SK-N-SH (cell line): Measurements from ENCODE around the gene RBL1. TPM values are rescaled to one million over a fixed set of nuclear protein-coding genes. Genes with fewer than 3 reads are reported as not detected.

ENCODE experiments used
- CTCF ChIA-PET: fragments of 300-600, 350-600 bp; formaldehyde crosslinking; extraction: SDS; loops from one replicate; lab custom pipeline; 2021; lab: Yijun Ruan, JAX
- POLR2A ChIA-PET: fragments of 350-600 bp; sonication (Branson Sonifier 250); formaldehyde crosslinking; extraction: SDS; loops from one replicate; lab custom pipeline; 2020; ENCODE audit warnings: antibody characterized with exemption, inconsistent platforms; lab: Yijun Ruan, JAX
- DNase-seq: peaks from one replicate; pipeline ENCODE4 v3.0.0; 2012
- H2AFZ ChIP-seq: fragments of 200-600 bp; sonication (generic); 2 replicates; pipeline ENCODE4 v1.8.1; 2016; ENCODE audit warnings: antibody characterized with exemption, mild to moderate bottlenecking, low read depth
- H3F3A ChIP-seq: fragments of 200-600 bp; sonication (generic); replicated peaks from 2 replicates; pipeline ENCODE3; 2016; ENCODE audit warnings: antibody characterized with exemption, mild to moderate bottlenecking; ENCODE audit not compliant: insufficient read depth
- H3K27ac ChIP-seq, 2 experiments: fragments of 200-500 bp in 1 of 2; fragments of 200-600 bp in 1 of 2; sonication (Bioruptor generic) in 1 of 2; sonication (generic), shearing (Covaris generic) in 1 of 2; 2 replicates each; pipeline versions ENCODE4 v1.5.1 to v1.6.1; 2014 to 2016; ENCODE audit warnings: low read depth in 2 of 2, inconsistent platforms in 1 of 2, low read length in 1 of 2, mild to moderate bottlenecking in 1 of 2, mixed read lengths in 1 of 2
- H3K27me3 ChIP-seq: fragments of 200-600 bp; sonication (generic), shearing (Covaris generic); 2 replicates; pipeline ENCODE4 v1.6.1; 2016; ENCODE audit warnings: mixed run types; ENCODE audit not compliant: insufficient read depth
- H3K36me3 ChIP-seq, 2 experiments: fragments of 200-500 bp in 1 of 2; fragments of 200-600 bp in 1 of 2; sonication (Bioruptor generic) in 1 of 2; sonication (generic) in 1 of 2; replicated peaks in 1 of 2; 2 replicates each; pipeline versions ENCODE3 to v1.5.1; 2014 to 2016; ENCODE audit warnings: low read length in 1 of 2, mild to moderate bottlenecking in 1 of 2; ENCODE audit not compliant: insufficient read depth in 2 of 2, control insufficient read depth in 1 of 2
- H3K4me1 ChIP-seq, 2 experiments: fragments of 200-500 bp in 1 of 2; fragments of 200-600 bp in 1 of 2; sonication (Bioruptor generic) in 1 of 2; sonication (generic), shearing (Covaris generic) in 1 of 2; 2 replicates each; pipeline versions ENCODE4 v1.5.1 to v1.6.1; 2014 to 2016; ENCODE audit warnings: low read depth in 1 of 2, low read length in 1 of 2, mixed run types in 1 of 2; ENCODE audit not compliant: insufficient read depth in 2 of 2, control insufficient read depth in 1 of 2
- H3K4me2 ChIP-seq: fragments of 200-600 bp; sonication (generic), shearing (Covaris generic); 2 replicates; pipeline ENCODE4 v1.6.1; 2017; ENCODE audit warnings: mixed run types
- H3K4me3 ChIP-seq, 2 experiments: fragments of 200-500 bp in 1 of 2; fragments of 200-600 bp in 1 of 2; sonication (Bioruptor generic) in 1 of 2; sonication (generic), shearing (Covaris generic) in 1 of 2; 2 replicates each; pipeline versions ENCODE4 v1.5.1 to v1.8.1; 2014 to 2016; ENCODE audit warnings: low read depth in 2 of 2, inconsistent platforms in 1 of 2, low read length in 1 of 2, mild to moderate bottlenecking in 1 of 2, mixed read lengths in 1 of 2, moderate library complexity in 1 of 2
- H3K79me2 ChIP-seq: fragments of 200-600 bp; sonication (generic); 2 replicates; pipeline ENCODE4 v1.8.1; 2017; ENCODE audit warnings: mild to moderate bottlenecking; ENCODE audit not compliant: insufficient read depth
- H3K9ac ChIP-seq: fragments of 200-600 bp; sonication (generic); 2 replicates; pipeline ENCODE4 v1.6.1; 2017; ENCODE audit warnings: mixed run types
- H3K9me2 ChIP-seq: fragments of 200-600 bp; sonication (generic); 2 replicates; pipeline ENCODE4 v1.6.1; 2017; ENCODE audit warnings: mixed run types
- H3K9me3 ChIP-seq: fragments of 200-600 bp; sonication (generic); 2 replicates; pipeline ENCODE4 v1.6.1; 2017; ENCODE audit warnings: mixed run types, mild to moderate bottlenecking, moderate library complexity
- H4K20me1 ChIP-seq: fragments of 200-600 bp; sonication (generic); 2 replicates; pipeline ENCODE4 v1.6.1; 2017; ENCODE audit warnings: mild to moderate bottlenecking, mixed run types; ENCODE audit not compliant: insufficient read depth
- CHD2 ChIP-seq: fragments of 150-350 bp; IDR thresholded peaks from 2 replicates; pipeline ENCODE4 v1.6.1; 2018; ENCODE audit warnings: low read length; ENCODE audit not compliant: partially characterized antibody
- ELF1 ChIP-seq: IDR thresholded peaks from 2 replicates; pipeline ENCODE4 v1.4.0; 2012
- EP300 ChIP-seq, 2 experiments: IDR thresholded peaks; 2 replicates each; pipeline versions ENCODE4 v1.4.0 to v1.6.1; 2012; ENCODE audit warnings: borderline replicate concordance in 1 of 2, low read depth in 1 of 2, low read length in 1 of 2
- EZH2phosphoT487 ChIP-seq: fragments of 200-600 bp; sonication (generic); IDR thresholded peaks from 2 replicates; pipeline ENCODE4 v1.6.1; 2017; ENCODE audit warnings: low read depth, mixed run types, mild to moderate bottlenecking, antibody characterized with exemption, moderate library complexity, borderline replicate concordance
- FOSL2 ChIP-seq: IDR thresholded peaks from 2 replicates; pipeline ENCODE4 v1.4.0; 2012; ENCODE audit warnings: low read depth, mild to moderate bottlenecking, moderate library complexity, borderline replicate concordance
- FOXJ3 ChIP-seq: sonication (generic); formaldehyde crosslinking; IDR thresholded peaks from 2 replicates; pipeline ENCODE4 v1.5.1; 2020; ENCODE audit warnings: mild to moderate bottlenecking, missing genetic modification reagents
- FOXM1 ChIP-seq: IDR thresholded peaks from 2 replicates; pipeline ENCODE4 v1.4.0; 2012; ENCODE audit warnings: low read depth, mild to moderate bottlenecking
- GABPA ChIP-seq: IDR thresholded peaks from 2 replicates; pipeline ENCODE4 v1.4.0; 2012; ENCODE audit warnings: low read depth, mild to moderate bottlenecking
- GATA2 ChIP-seq: sonication (generic); formaldehyde crosslinking; IDR thresholded peaks from 2 replicates; pipeline ENCODE4 v1.5.0; 2020; ENCODE audit warnings: mild to moderate bottlenecking, missing genetic modification reagents
- MAX ChIP-seq: IDR thresholded peaks from 2 replicates; pipeline ENCODE4 v1.4.0; 2012; ENCODE audit warnings: low read depth
- MEF2A ChIP-seq: IDR thresholded peaks from 2 replicates; pipeline ENCODE4 v1.4.0; 2012; ENCODE audit warnings: low read depth, borderline replicate concordance
- MXI1 ChIP-seq: IDR thresholded peaks from 2 replicates; pipeline ENCODE4 v1.6.1; 2012; ENCODE audit warnings: mild to moderate bottlenecking, low read depth, low read length, improper control_type of control experiment
- NFIC ChIP-seq: IDR thresholded peaks from 2 replicates; pipeline ENCODE4 v1.4.0; 2012; ENCODE audit warnings: borderline replicate concordance
- PBX3 ChIP-seq: IDR thresholded peaks from 2 replicates; pipeline ENCODE4; 2012
- POLR2AphosphoS5 ChIP-seq: IDR thresholded peaks from 2 replicates; pipeline ENCODE4 v1.6.1; 2012; ENCODE audit warnings: low read depth, low read length
- RAD21 ChIP-seq: IDR thresholded peaks from 2 replicates; pipeline ENCODE4 v1.6.1; 2012; ENCODE audit warnings: mild to moderate bottlenecking, low read length
- RFX5 ChIP-seq: IDR thresholded peaks from 2 replicates; pipeline ENCODE4 v1.6.1; 2012; ENCODE audit warnings: mild to moderate bottlenecking, improper control_type of control experiment, low read length
- RXRA ChIP-seq: IDR thresholded peaks from 2 replicates; pipeline ENCODE4 v1.4.0; 2012; ENCODE audit warnings: low read depth, mild to moderate bottlenecking, borderline replicate concordance
- SMC3 ChIP-seq: IDR thresholded peaks from 2 replicates; pipeline ENCODE4 v1.6.1; 2012; ENCODE audit warnings: low read depth, low read length, improper control_type of control experiment
- TAF1 ChIP-seq: IDR thresholded peaks from 2 replicates; pipeline ENCODE4 v1.6.1; 2012; ENCODE audit warnings: low read depth, mild to moderate bottlenecking, low read length, moderate library complexity, borderline replicate concordance
- TCF12 ChIP-seq: IDR thresholded peaks from 2 replicates; pipeline ENCODE4 v1.4.0; 2012
- USF1 ChIP-seq: IDR thresholded peaks from 2 replicates; pipeline ENCODE4 v1.4.0; 2012; ENCODE audit warnings: low read depth, borderline replicate concordance
- USF2 ChIP-seq: fragments of 150-350 bp; IDR thresholded peaks from 2 replicates; pipeline ENCODE4 v1.6.1; 2017; ENCODE audit warnings: antibody characterized with exemption, low read length, low read depth, borderline replicate concordance
- YY1 ChIP-seq: IDR thresholded peaks from 2 replicates; pipeline ENCODE4 v1.4.0; 2012; ENCODE audit warnings: low read depth, mild to moderate bottlenecking
- ZBTB33 ChIP-seq: IDR thresholded peaks from 2 replicates; pipeline ENCODE4 v1.4.0; 2012; ENCODE audit warnings: low read depth, borderline replicate concordance
- WGBS: methylation state at CpG from one replicate; pipeline ENCODE4 v1.1.6; 2017; ENCODE audit warnings: low lambda C conversion rate; 5-methylcytosine and 5-hydroxymethylcytosine counted together
- polyA plus RNA-seq, 3 experiments: library from polyadenylated mRNA; depleted of rRNA; stranded (reverse); fragments of >200 nt; gene quantifications; 2 replicates each; pipeline ENCODE4 v1.2.3, GENCODE V29; 2012

RBL1 gene
- polyA plus RNA-seq (2012; rRNA removed): 2.3 and 2.5 TPM in 2 replicates
- 2.6 TPM in 2 replicates for polyA plus RNA-seq (2012; cell fraction: cytosol; rRNA removed)
- 2.6 and 2.7 TPM in 2 replicates for polyA plus RNA-seq (2012; cell fraction: nucleus; rRNA removed)

- H3K4me3 ChIP-seq: peak within 1 kb of the TSS; percentile 61 to 68
- peak; percentile 88 for DNase-seq
- H3K9me3 ChIP-seq: no peaks in the 10 kb centered on the region
- H3K4me2 ChIP-seq: peak within 1 kb of the TSS; percentile 98
- ChIA-PET POLR2A (interaction anchor here (0.9 to 1.4 kb wide), 3 partner anchors 12 to 287 kb away, joined by 3 to 9 read pairs (median 4); partner anchors contain the start of genes MROH8 and RPN2), CTCF (interaction anchor here (0.7 to 2.1 kb wide), 4 partner anchors 9 to 501 kb away, joined by 3 to 7 read pairs (median 4); no protein-coding TSS in a partner anchor)
- peaks cover 0 to 8% of the 10 kb centered on the region in 2 experiments for H3K36me3 ChIP-seq
- H3K4me1 ChIP-seq: peaks cover 7% of the 10 kb centered on the region in 2 experiments; a peak in 2 of 4 replicates
- no peaks in the 10 kb centered on the region for H4K20me1 ChIP-seq
- H3K27ac ChIP-seq: peak within 1 kb of the TSS; percentile 54 to 69
- WGBS: under 1% methylated on average over 39 of the region's 58 CpGs
- no peaks in the 10 kb centered on the region for H3K9me2 ChIP-seq
- H2AFZ ChIP-seq: peak within 1 kb of the TSS; percentile 96
- H3K79me2 ChIP-seq: peaks cover 46% of the 10 kb centered on the region
- H3K9ac ChIP-seq: peak within 1 kb of the TSS; percentile 84
- H3F3A ChIP-seq: no peaks in the 10 kb centered on the region
- H3K27me3 ChIP-seq: no peaks in the 10 kb centered on the region
- TF ChIP-seq RFX5 (no peak), GABPA (no peak), RAD21 (no peak), TCF12 (peak; percentile 65), MXI1 (0 out of 2 replicates have a peak, but pooled peaks have one; percentile 35), MEF2A (no peak), SMC3 (no peak), MAX (peak; percentile 88), PBX3 (peak; percentile 84), YY1 (peak; percentile 66; the same call in 1 of the 2 replicates), USF1 (no peak), POLR2AphosphoS5 (peak; percentile 42; the same call in 1 of the 2 replicates), FOXJ3 (CRISPR knock-in tag) (no peak), FOSL2 (peak; percentile 4; the same call in 1 of the 2 replicates), EP300 (IDR thresholded peaks at IDR 0.05; ENCODE audit: borderline replicate concordance in 1 of 2, low read depth in 1 of 2, low read length in 1 of 2) (peak in 1 of 2 experiments; percentile 29; a peak in 1 of 4 replicates), ELF1 (peak; percentile 85), RXRA (no peak), GATA2 (CRISPR knock-in tag) (no peak), EZH2phosphoT487 (no peak), TAF1 (peak; percentile 63; the same call in 1 of the 2 replicates), FOXM1 (no peak), CHD2 (peak; percentile 91), ZBTB33 (peak; percentile 16; the same call in 1 of the 2 replicates), USF2 (no peak), NFIC (0 out of 2 replicates have a peak, but pooled peaks have one; percentile 3)
Observed at GRCh38 chr20:37095599-37096414, at the start of gene RBL1. Gene RBL1, minus strand, starts transcription at chr20:37095997. Its CDS starts 69 bp downstream, at chr20:37095928.
